ENCODE measurements around the gene FGD2. TPM values are rescaled to one million over a fixed set of nuclear protein-coding genes. Genes with fewer than 3 reads are reported as not detected.

FGD2 gene
- total and polyA plus RNA-seq, 2 donors (not counting 1 experiment from before 2014, with no cell fraction given), result 352 to 682 TPM

DNA sequence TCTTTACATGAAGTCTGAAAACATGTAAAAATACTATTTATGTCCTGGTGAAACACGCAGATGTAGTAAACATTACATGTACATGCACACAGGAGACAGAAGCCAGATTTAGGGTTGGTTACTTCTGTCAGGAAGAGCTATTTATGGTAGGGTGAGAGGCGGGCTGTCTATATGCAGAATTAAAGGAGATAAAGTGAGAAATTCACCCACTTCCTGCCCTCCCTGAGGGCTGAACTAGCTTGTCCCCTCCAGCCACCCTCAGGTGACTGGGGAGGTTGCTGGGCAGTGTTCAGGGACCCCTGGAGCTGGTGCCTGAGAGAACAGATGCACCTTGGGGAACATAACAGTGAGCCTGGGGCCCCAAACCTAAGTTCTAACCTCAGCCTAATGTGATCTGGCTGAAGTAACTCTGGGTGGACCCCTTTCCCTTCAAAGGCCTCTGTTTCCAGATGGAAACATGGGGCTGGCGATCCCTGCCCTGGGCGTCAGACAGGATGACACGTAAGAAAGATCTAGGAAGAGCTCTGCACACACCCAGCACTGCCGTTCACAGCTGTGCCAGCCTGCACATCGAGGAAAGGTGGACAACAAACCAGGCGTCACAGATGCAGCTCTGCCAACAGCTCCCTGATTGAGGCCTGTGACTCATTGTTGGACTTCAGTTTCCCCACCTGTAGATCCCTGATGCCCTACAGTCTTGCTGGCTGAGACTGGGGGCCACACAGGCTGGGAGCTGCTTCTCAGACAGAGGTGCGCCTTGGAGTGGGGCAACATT lies 49.6 kb upstream of the FGD2 start:
- no peaks in the 10 kb centered on the region for H3K79me2 ChIP-seq (ENCODE audit: control insufficient read depth, insufficient read depth, low read length)
- peaks cover 38% of the 10 kb centered on the region for H3K4me1 Mint-ChIP-seq
- peak overlapping the region in 2 of 5 experiments; percentile 6 to 14 for H3K4me3 ChIP-seq (ENCODE audit: control extremely low read depth in 1 of 5, extremely low read depth in 1 of 5, insufficient read depth in 1 of 5, low read depth in 2 of 5, low read length in 4 of 5)
- H3K9ac ChIP-seq (ENCODE audit: low read length), result peak overlapping the region; percentile 46
- no peaks in the 10 kb centered on the region for H4K20me1 ChIP-seq (ENCODE audit: control insufficient read depth, insufficient read depth, low read length, poor library complexity, severe bottlenecking)
- 79% methylated on average over 7 of the region's 9 CpGs for WGBS (ENCODE audit: insufficient coverage)
- peak overlapping the region; percentile 63 for H3K27ac Mint-ChIP-seq
- no peaks in the 10 kb centered on the region for H3K36me3 ChIP-seq (replicated peaks in 1 of 2; ENCODE audit: control extremely low read depth in 1 of 2, control insufficient read depth in 1 of 2, extremely low read depth in 1 of 2, insufficient read depth in 2 of 2, low read length in 1 of 2)
- ChIA-PET POLR2A (interaction anchor here (0.5 to 1.2 kb wide), 2 partner anchors 30 to 69 kb away, joined by 3 to 4 read pairs; partner anchors contain the start of gene MTCH1), CTCF (interaction anchor here (1.0 to 1.6 kb wide), 4 partner anchors 22 to 341 kb away, joined by 3 to 5 read pairs (median 4); no protein-coding TSS in a partner anchor)
- TF ChIP-seq, protein P1, sequence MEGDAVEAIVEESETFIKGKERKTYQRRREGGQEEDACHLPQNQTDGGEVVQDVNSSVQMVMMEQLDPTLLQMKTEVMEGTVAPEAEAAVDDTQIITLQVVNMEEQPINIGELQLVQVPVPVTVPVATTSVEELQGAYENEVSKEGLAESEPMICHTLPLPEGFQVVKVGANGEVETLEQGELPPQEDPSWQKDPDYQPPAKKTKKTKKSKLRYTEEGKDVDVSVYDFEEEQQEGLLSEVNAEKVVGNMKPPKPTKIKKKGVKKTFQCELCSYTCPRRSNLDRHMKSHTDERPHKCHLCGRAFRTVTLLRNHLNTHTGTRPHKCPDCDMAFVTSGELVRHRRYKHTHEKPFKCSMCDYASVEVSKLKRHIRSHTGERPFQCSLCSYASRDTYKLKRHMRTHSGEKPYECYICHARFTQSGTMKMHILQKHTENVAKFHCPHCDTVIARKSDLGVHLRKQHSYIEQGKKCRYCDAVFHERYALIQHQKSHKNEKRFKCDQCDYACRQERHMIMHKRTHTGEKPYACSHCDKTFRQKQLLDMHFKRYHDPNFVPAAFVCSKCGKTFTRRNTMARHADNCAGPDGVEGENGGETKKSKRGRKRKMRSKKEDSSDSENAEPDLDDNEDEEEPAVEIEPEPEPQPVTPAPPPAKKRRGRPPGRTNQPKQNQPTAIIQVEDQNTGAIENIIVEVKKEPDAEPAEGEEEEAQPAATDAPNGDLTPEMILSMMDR (IDR thresholded peaks at IDR 0.05), result no peak
- no peak for TF ChIP-seq EZH2 (IDR thresholded peaks at IDR 0.05; ENCODE audit: borderline replicate concordance, insufficient read depth, low read depth, low read length, poor library complexity, severe bottlenecking)
- no peak overlapping the region for H3K27ac ChIP-seq (ENCODE audit: low read length in 2 of 2)
- H3K27me3 ChIP-seq (replicated peaks in 1 of 4; ENCODE audit: control extremely low read depth in 1 of 4, control insufficient read depth in 3 of 4, insufficient read depth in 4 of 4, low read length in 3 of 4), result no peaks in the 10 kb centered on the region
- H3K4me3 Mint-ChIP-seq, result peak overlapping the region; percentile 72
- H3K27me3 Mint-ChIP-seq, result no peaks in the 10 kb centered on the region
- no peak for DNase-seq
- intact Hi-C loops (cut with micrococcal nuclease), result no loop called here
- H3K4me1 ChIP-seq (ENCODE audit: control insufficient read depth in 2 of 2, insufficient read depth in 2 of 2, low read length in 2 of 2), result peaks cover 27 to 33% of the 10 kb centered on the region in 2 donors
- no peak for ATAC-seq (ENCODE audit: low read depth)
- no peak overlapping the region for H2AFZ ChIP-seq (ENCODE audit: insufficient read depth, low read depth, low read length, poor library complexity, severe bottlenecking)
- H3K9me3 ChIP-seq (ENCODE audit: control extremely low read depth in 1 of 3, control insufficient read depth in 2 of 3, insufficient read depth in 1 of 3, low read length in 2 of 3), result no peaks in the 10 kb centered on the region
- H3K4me2 ChIP-seq (replicated peaks; ENCODE audit: low read depth, low read length, poor library complexity, severe bottlenecking), result peak overlapping the region; percentile 70
- no peaks in the 10 kb centered on the region for H3K9me3 Mint-ChIP-seq (ENCODE audit: insufficient read depth)

DNA sequence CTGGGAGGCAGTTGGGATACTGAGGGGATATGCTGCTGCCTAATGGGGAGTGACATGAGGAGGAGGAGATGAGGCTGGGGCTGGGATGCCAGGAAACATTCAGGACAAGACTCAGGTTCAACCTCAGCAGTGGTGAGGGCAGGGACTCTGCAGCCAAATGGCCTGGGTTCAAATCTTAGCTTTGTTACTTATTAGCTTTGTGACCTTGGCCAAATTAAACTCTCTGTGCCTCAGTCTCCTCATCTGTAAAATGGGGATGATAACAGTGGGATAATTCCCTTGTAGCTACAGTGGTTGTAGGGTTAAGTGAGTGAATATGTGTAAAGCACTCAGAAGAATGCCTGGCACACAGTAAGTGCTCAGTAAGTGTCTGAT lies 49.0 kb upstream of the FGD2 start:
- CTCF ChIA-PET, result interaction anchor here (1.0 to 1.6 kb wide), 4 partner anchors 61 to 341 kb away, joined by 3 to 4 read pairs (median 4); no protein-coding TSS in a partner anchor
- Histone ChIP-seq H3K27me3 (replicated peaks in 1 of 4; ENCODE audit: control extremely low read depth in 1 of 4, control insufficient read depth in 3 of 4, insufficient read depth in 4 of 4, low read length in 3 of 4) (no peaks in the 10 kb centered on the region), H3K4me1 (ENCODE audit: control insufficient read depth in 2 of 2, insufficient read depth in 2 of 2, low read length in 2 of 2) (peaks cover 27 to 33% of the 10 kb centered on the region in 2 donors), H3K4me2 (replicated peaks; ENCODE audit: low read depth, low read length, poor library complexity, severe bottlenecking) (no peak overlapping the region), H3K4me3 (ENCODE audit: control extremely low read depth in 1 of 5, extremely low read depth in 1 of 5, insufficient read depth in 1 of 5, low read depth in 2 of 5, low read length in 4 of 5) (no peak overlapping the region), H4K20me1 (ENCODE audit: control insufficient read depth, insufficient read depth, low read length, poor library complexity, severe bottlenecking) (no peaks in the 10 kb centered on the region), H3K9ac (ENCODE audit: low read length) (no peak overlapping the region), H2AFZ (ENCODE audit: insufficient read depth, low read depth, low read length, poor library complexity, severe bottlenecking) (no peak overlapping the region), H3K27ac (ENCODE audit: low read length in 2 of 2) (no peak overlapping the region), H3K9me3 (ENCODE audit: control extremely low read depth in 1 of 3, control insufficient read depth in 2 of 3, insufficient read depth in 1 of 3, low read length in 2 of 3) (no peaks in the 10 kb centered on the region), H3K79me2 (ENCODE audit: control insufficient read depth, insufficient read depth, low read length) (no peaks in the 10 kb centered on the region), H3K36me3 (replicated peaks in 1 of 2; ENCODE audit: control extremely low read depth in 1 of 2, control insufficient read depth in 1 of 2, extremely low read depth in 1 of 2, insufficient read depth in 2 of 2, low read length in 1 of 2) (no peaks in the 10 kb centered on the region)
- no peaks in the 10 kb centered on the region for H3K27me3 Mint-ChIP-seq
- POLR2A ChIA-PET, result interaction anchor here (1.2 kb wide), 1 partner anchor 30 kb away, joined by 4 read pairs; the partner anchor contains the start of gene MTCH1
- H3K9me3 Mint-ChIP-seq (ENCODE audit: insufficient read depth), result no peaks in the 10 kb centered on the region
- peaks cover 42% of the 10 kb centered on the region for H3K4me1 Mint-ChIP-seq
- DNase-seq (no peak), ATAC-seq (ENCODE audit: low read depth) (no peak)
- intact Hi-C loops (cut with micrococcal nuclease), result no loop called here
- TF ChIP-seq, protein P1 (IDR thresholded peaks at IDR 0.05), result no peak
- TF ChIP-seq EZH2 (IDR thresholded peaks at IDR 0.05; ENCODE audit: borderline replicate concordance, insufficient read depth, low read depth, low read length, poor library complexity, severe bottlenecking), result no peak
- H3K4me3 Mint-ChIP-seq, result no peak overlapping the region
- peak overlapping the region; percentile 39 for H3K27ac Mint-ChIP-seq
